Measurements from ENCODE around the gene RGL4.
A peak's percentile ranks its signal among the peaks of the same experiment; 100 is the strongest.
"Not testable (repeated sequence)": the region's sequence is repeated elsewhere in the genome, so short reads cannot be mapped to it uniquely, and the experiment has no call there.

RGL4 gene

DNA sequence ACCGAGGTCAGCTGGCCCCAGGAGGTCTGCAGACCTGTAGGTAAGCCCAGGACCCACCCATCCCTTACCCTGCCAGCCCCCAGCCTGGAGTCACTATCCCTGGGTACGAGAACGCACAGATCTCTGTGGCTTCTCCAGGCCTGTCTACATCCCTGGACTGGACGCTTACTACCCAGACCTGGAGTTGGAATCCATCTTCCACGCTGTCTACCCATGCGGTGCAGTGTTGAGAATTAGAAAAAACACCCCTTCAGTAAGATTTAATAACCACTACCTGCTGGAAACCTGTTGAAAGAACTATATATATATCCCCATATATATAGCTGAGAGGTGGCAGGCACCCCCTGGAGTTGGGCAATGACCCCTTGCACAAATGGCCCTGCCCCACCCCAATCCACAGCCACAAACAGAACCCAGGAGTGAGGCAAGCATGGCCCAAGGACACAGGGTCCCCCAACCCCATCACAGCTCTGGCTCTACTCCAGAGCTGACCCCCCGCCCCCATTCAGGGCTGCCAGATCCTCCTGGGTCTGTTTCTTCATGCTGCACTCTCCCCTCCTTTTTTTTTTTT is 17.7 kb upstream of the RGL4 start:
- Histone ChIP-seq H3K14ac (ENCODE audit: low read length in 2 of 2) (no peak overlapping the region), H3K4me1 (ENCODE audit: control insufficient read depth, insufficient read depth, low read depth, low read length) (peaks cover 34% of the 10 kb centered on the region), H4K8ac (ENCODE audit: low read length) (no peak overlapping the region), H3K23ac (ENCODE audit: low read length in 2 of 2) (no peak overlapping the region), H3K4ac (ENCODE audit: low read depth in 1 of 2, low read length in 2 of 2) (no peak overlapping the region), H2AFZ (ENCODE audit: low read depth, low read length) (no peak overlapping the region), H3K18ac (ENCODE audit: low read depth in 1 of 2, low read length in 2 of 2) (no peak overlapping the region), H2BK12ac (ENCODE audit: low read length in 2 of 2) (no peak overlapping the region), H3K9me3 (ENCODE audit: control insufficient read depth, low read length) (no peaks in the 10 kb centered on the region), H4K91ac (ENCODE audit: low read length) (no peak overlapping the region), H2BK5ac (ENCODE audit: low read depth, low read length, poor library complexity, severe bottlenecking) (no peak overlapping the region), H3K4me2 (ENCODE audit: low read length, poor library complexity, severe bottlenecking) (no peak overlapping the region), H3K4me3 (ENCODE audit: insufficient read depth in 1 of 2, low read depth in 1 of 2, low read length in 2 of 2) (no peak overlapping the region), H3K79me1 (replicated peaks; ENCODE audit: low read length, poor library complexity, severe bottlenecking) (peaks cover 2% of the 10 kb centered on the region), H3K9ac (ENCODE audit: low read length) (no peak overlapping the region), H3K36me3 (ENCODE audit: control insufficient read depth in 1 of 2, insufficient read depth in 2 of 2, low read depth in 1 of 2, low read length in 2 of 2) (peaks cover 0 to 7% of the 10 kb centered on the region in 2 experiments), H3K27me3 (ENCODE audit: control insufficient read depth in 1 of 2, insufficient read depth in 1 of 2, low read length in 2 of 2) (no peaks in the 10 kb centered on the region), H3K27ac (ENCODE audit: low read length, poor library complexity, severe bottlenecking) (no peak overlapping the region), H2AK5ac (ENCODE audit: low read length, severe bottlenecking) (no peak overlapping the region), H2BK120ac (ENCODE audit: low read depth, low read length) (no peak overlapping the region), H2BK15ac (ENCODE audit: low read depth, poor library complexity, severe bottlenecking) (no peak overlapping the region)
- DNase-seq, result no peak
- 85% methylated on average over 7 of the region's 7 CpGs for WGBS

- Histone ChIP-seq H3K23ac (ENCODE audit: low read length in 2 of 2) (no peak overlapping the region), H2AK5ac (ENCODE audit: low read length, severe bottlenecking) (no peak overlapping the region), H3K18ac (ENCODE audit: low read depth in 1 of 2, low read length in 2 of 2) (no peak overlapping the region), H2BK15ac (ENCODE audit: low read depth, poor library complexity, severe bottlenecking) (no peak overlapping the region), H3K27me3 (ENCODE audit: control insufficient read depth in 1 of 2, insufficient read depth in 1 of 2, low read length in 2 of 2) (no peaks in the 10 kb centered on the region), H3K4ac (ENCODE audit: low read depth in 1 of 2, low read length in 2 of 2) (no peak overlapping the region), H3K9me3 (ENCODE audit: control insufficient read depth, low read length) (no peaks in the 10 kb centered on the region), H2AFZ (ENCODE audit: low read depth, low read length) (no peak overlapping the region), H2BK5ac (ENCODE audit: low read depth, low read length, poor library complexity, severe bottlenecking) (no peak overlapping the region), H4K91ac (ENCODE audit: low read length) (peak overlapping the region; percentile 28), H3K4me3 (ENCODE audit: insufficient read depth in 1 of 2, low read depth in 1 of 2, low read length in 2 of 2) (no peak overlapping the region), H2BK12ac (ENCODE audit: low read length in 2 of 2) (no peak overlapping the region), H2BK120ac (ENCODE audit: low read depth, low read length) (no peak overlapping the region), H3K9ac (ENCODE audit: low read length) (no peak overlapping the region), H4K8ac (ENCODE audit: low read length) (no peak overlapping the region), H3K14ac (ENCODE audit: low read length in 2 of 2) (no peak overlapping the region), H3K36me3 (ENCODE audit: control insufficient read depth in 1 of 2, insufficient read depth in 2 of 2, low read depth in 1 of 2, low read length in 2 of 2) (peaks cover under 1 to 7% of the 10 kb centered on the region in 2 experiments), H3K79me1 (replicated peaks; ENCODE audit: low read length, poor library complexity, severe bottlenecking) (peaks cover 2% of the 10 kb centered on the region), H3K4me1 (ENCODE audit: control insufficient read depth, insufficient read depth, low read depth, low read length) (peaks cover 34% of the 10 kb centered on the region), H3K4me2 (ENCODE audit: low read length, poor library complexity, severe bottlenecking) (no peak overlapping the region), H3K27ac (ENCODE audit: low read length, poor library complexity, severe bottlenecking) (no peak overlapping the region)
- 87% methylated on average over 25 of the region's 26 CpGs for WGBS
- DNase-seq, result no peak
These were observed 16.8 kb upstream of the RGL4 start for GRCh38 chr22:23673826-23674690.

DNA sequence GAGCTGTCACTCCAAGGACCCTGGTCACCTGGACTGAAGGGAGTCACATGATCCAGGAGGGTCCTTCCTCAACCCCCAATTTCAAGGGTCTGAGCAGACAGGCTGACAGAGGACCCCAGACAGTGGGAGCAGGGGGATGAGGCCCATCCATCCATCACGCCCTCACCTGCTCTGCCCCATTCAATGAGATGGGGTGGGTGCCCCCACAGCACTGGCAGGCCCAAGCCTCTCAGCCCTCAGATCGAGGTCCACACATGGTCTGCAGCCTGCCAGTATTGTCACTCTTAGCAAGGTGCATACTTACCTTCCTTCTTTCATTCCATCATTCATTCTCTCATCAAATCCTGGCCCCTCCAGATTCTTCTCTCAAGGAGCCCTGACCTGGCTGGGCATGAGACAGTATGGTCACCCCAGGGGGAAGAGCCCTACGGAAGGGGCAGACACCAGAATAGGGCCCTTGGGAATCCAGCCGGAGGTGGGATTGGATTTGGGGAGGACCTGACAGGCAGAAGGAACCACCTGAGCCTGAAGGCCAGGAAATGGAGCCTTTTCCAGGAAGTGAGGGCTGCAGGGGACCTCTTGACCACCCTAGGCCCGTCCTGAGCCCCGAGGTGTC is 15.8 kb upstream of the RGL4 start:
- DNase-seq; H3K4me3 ChIP-seq (ENCODE audit: insufficient read depth in 1 of 2, low read depth in 1 of 2, low read length in 2 of 2); H3K4ac ChIP-seq (ENCODE audit: low read depth in 1 of 2, low read length in 2 of 2); H4K91ac ChIP-seq (ENCODE audit: low read length); H3K23ac ChIP-seq (ENCODE audit: low read length in 2 of 2); H2AK5ac ChIP-seq (ENCODE audit: low read length, severe bottlenecking); H3K14ac ChIP-seq (ENCODE audit: low read length in 2 of 2); H3K18ac ChIP-seq (ENCODE audit: low read depth in 1 of 2, low read length in 2 of 2); H3K36me3 ChIP-seq (ENCODE audit: control insufficient read depth in 1 of 2, insufficient read depth in 2 of 2, low read depth in 1 of 2, low read length in 2 of 2); H2AFZ ChIP-seq (ENCODE audit: low read depth, low read length); H3K4me2 ChIP-seq (ENCODE audit: low read length, poor library complexity, severe bottlenecking); H3K79me1 ChIP-seq (replicated peaks; ENCODE audit: low read length, poor library complexity, severe bottlenecking); H3K27me3 ChIP-seq (ENCODE audit: control insufficient read depth in 1 of 2, insufficient read depth in 1 of 2, low read length in 2 of 2); H2BK15ac ChIP-seq (ENCODE audit: low read depth, poor library complexity, severe bottlenecking); H3K27ac ChIP-seq (ENCODE audit: low read length, poor library complexity, severe bottlenecking); H4K8ac ChIP-seq (ENCODE audit: low read length); H2BK5ac ChIP-seq (ENCODE audit: low read depth, low read length, poor library complexity, severe bottlenecking); H2BK12ac ChIP-seq (ENCODE audit: low read length in 2 of 2); H3K9ac ChIP-seq (ENCODE audit: low read length); H2BK120ac ChIP-seq (ENCODE audit: low read depth, low read length); H3K9me3 ChIP-seq (ENCODE audit: control insufficient read depth, low read length): not testable (repeated sequence)
- H3K4me1 ChIP-seq (ENCODE audit: control insufficient read depth, insufficient read depth, low read depth, low read length), result peaks cover 34% of the 10 kb centered on the region
- 96% methylated on average over 6 of the region's 6 CpGs for WGBS

All from mesenchymal stem cell (in vitro differentiated cells and primary cell).